Effector memory CD4-positive, alpha-beta T cell (primary cell): ENCODE results near the gene GAB3.
A peak's percentile ranks its signal among the peaks of the same experiment; 100 is the strongest.

Experiments
- DNase-seq, 3 donors: peaks; one replicate each; pipeline ENCODE4 v3.0.0-alpha.2; 2020
- H3K27ac ChIP-seq: 2 replicates; pipeline ENCODE4 v1.7.0; 2013; ENCODE audit warnings: mild to moderate bottlenecking, low read length, moderate library complexity; ENCODE audit not compliant: insufficient read depth, poor library complexity, severe bottlenecking
- H3K27me3 ChIP-seq: replicated peaks from 2 replicates; pipeline ENCODE4 v1.7.0; 2013; ENCODE audit warnings: mild to moderate bottlenecking, low read length; ENCODE audit not compliant: insufficient read depth, control insufficient read depth, poor library complexity, severe bottlenecking
- H3K36me3 ChIP-seq: 2 replicates; pipeline ENCODE4 v1.7.0; 2013; ENCODE audit warnings: mild to moderate bottlenecking, low read length, moderate library complexity; ENCODE audit not compliant: control insufficient read depth, insufficient read depth
- H3K4me1 ChIP-seq: 2 replicates; pipeline ENCODE4 v1.7.0; 2013; ENCODE audit warnings: low read length, mild to moderate bottlenecking; ENCODE audit not compliant: control insufficient read depth, insufficient read depth, poor library complexity, severe bottlenecking
- H3K4me3 ChIP-seq: 2 replicates; pipeline ENCODE4 v1.7.0; 2013; ENCODE audit warnings: low read length, low read depth, mild to moderate bottlenecking; ENCODE audit not compliant: insufficient read depth, poor library complexity, severe bottlenecking
- H3K9me3 ChIP-seq: 2 replicates; pipeline ENCODE4 v1.7.0; 2013; ENCODE audit warnings: mild to moderate bottlenecking, low read length, moderate library complexity; ENCODE audit not compliant: control insufficient read depth

Gene GAB3

DNA sequence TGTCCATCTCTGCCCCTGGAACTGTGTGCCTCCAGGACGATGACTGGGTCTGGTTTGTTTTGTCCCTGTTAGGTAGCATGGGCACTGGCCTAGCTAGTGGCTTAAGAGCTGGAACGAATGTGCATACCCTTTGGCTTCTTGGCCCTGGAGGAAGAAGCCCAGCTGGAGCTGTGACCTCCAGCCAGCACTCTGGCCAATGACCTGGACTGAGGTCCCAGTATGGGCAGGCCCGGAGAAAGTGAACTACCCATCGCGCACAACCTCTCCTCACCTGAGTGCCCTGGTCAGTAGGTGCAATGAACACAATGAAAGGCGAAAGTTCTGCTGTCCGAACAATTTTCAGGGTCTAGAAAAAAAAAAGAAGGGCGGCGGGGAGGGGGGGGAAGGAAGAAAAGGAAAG lies 30.1 kb upstream of the GAB3 start:
- no peaks in the 10 kb centered on the region for H3K27me3 ChIP-seq
- H3K36me3 ChIP-seq = peaks cover 9% of the 10 kb centered on the region
- no peak overlapping the region for H3K27ac ChIP-seq
- no peak overlapping the region for H3K4me3 ChIP-seq
- H3K4me1 ChIP-seq = no peaks in the 10 kb centered on the region
- H3K9me3 ChIP-seq = no peaks in the 10 kb centered on the region
- DNase-seq = no peak

DNA sequence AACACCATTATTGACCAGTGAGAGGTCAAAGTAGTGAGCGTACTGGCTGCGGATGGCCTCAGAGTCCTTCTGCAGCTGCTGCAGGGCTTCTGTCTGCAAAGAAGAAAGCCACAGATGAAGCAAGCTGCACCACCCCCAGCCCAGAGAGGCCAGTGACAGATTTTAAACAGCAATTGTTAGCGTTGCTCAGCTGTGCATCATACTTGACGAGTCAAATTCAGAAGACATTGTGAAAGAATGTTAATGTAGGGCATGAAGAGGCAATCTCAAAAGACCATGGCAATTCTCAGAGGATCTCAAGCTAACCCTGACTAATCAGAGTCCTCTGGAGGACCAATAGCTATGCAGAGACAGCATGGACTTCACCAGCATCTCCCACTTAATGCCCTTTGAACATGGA lies 28.4 kb upstream of the GAB3 start:
- Histone ChIP-seq H3K9me3 (no peaks in the 10 kb centered on the region), H3K4me3 (no peak overlapping the region), H3K27ac (no peak overlapping the region), H3K36me3 (peaks cover 24% of the 10 kb centered on the region), H3K27me3 (no peaks in the 10 kb centered on the region), H3K4me1 (no peaks in the 10 kb centered on the region)
- no peak for DNase-seq

DNA sequence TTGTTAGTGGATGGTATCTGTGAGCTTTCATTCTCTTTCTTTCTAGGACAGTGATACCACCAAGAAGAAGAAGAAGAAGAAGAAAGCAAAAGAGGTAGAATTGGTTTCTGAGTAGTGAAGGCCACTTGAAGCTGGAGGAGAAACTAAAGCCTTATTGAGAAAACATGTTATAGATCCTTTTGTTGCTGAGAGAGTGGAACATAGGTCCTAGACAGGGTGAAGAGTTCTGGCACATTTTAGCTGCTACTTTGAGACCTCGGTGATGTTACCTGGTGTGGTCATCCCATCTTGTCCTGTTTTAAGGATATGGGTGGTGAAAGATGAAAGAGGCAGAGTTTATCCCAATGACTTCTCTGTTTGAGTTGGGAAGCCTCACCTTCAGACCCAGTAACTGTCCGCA lies 25.9 kb upstream of the GAB3 start:
- Histone ChIP-seq H3K4me3 (no peak overlapping the region), H3K4me1 (no peaks in the 10 kb centered on the region), H3K27ac (no peak overlapping the region), H3K9me3 (no peaks in the 10 kb centered on the region), H3K36me3 (peaks cover 28% of the 10 kb centered on the region), H3K27me3 (no peaks in the 10 kb centered on the region)
- DNase-seq = no peak

DNA sequence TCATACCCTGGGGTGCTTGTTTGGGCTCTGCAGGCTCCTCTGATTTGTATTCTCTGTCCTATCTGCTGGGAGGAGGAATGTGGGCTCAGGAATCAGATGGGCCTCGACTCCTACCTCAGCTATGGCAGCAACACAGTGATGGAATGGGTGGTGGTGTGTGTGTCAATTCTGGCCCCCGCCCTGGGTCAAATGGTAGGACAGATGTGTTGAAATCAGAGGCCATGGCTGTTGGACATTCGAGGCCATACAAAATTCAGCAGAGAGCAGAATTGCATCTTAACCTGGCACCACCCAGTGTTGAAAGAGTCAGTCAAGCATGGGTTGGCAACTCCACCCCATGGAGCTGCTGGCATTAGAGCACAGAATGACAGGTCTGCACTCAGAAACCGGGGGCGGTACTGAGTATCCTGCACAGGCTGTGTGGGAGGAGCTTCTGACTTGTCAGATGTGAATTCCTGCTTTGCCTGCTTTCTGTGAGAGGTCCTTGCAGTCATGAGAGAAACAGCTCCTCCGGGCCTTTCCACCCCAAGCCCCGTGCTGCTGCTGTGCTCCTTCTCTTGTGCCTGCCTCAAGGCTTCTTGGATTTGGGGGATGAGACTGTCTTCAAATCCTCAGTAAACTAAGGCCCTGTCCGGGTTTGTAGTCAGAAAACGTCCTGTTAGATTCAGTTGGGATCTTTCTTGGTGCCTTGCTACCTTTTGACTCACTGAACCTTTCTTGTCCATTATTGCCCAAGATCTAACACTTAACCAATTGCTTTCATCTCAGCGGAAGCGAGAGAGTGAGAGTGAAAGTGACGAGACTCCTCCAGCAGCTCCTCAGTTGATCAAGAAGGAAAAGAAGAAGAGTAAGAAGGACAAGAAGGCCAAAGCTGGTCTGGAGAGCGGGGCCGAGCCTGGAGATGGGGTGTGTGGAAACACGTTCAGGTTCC lies 24.8 kb upstream of the GAB3 start:
- no peak overlapping the region for H3K4me3 ChIP-seq
- H3K4me1 ChIP-seq = no peaks in the 10 kb centered on the region
- H3K27ac ChIP-seq = no peak overlapping the region
- no peak for DNase-seq
- H3K27me3 ChIP-seq = no peaks in the 10 kb centered on the region
- H3K36me3 ChIP-seq = peaks cover 28% of the 10 kb centered on the region
- no peaks in the 10 kb centered on the region for H3K9me3 ChIP-seq

DNA sequence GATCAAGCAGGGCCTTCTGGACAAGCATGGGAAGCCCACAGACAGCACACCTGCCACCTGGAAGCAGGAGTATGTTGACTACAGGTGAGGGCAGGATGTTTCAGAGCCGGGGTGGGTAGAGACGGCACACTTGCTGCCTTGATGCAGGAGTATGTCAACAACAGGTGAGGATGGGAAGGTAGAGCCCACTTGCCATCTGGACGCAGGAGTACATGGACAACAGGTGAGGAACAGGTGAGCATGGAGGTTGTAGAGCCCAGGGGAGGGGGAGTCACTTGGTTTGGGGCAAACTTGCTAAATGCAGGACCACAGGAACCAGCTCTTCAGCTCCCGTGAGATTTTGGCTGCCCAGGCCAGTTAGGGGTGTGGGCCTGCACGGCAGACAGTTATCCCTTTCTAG lies 23.7 kb upstream of the GAB3 start:
- peaks cover 35% of the 10 kb centered on the region for H3K36me3 ChIP-seq
- no peaks in the 10 kb centered on the region for H3K9me3 ChIP-seq
- no peaks in the 10 kb centered on the region for H3K4me1 ChIP-seq
- H3K27ac ChIP-seq = no peak overlapping the region
- no peak for DNase-seq
- H3K27me3 ChIP-seq = no peaks in the 10 kb centered on the region
- H3K4me3 ChIP-seq = no peak overlapping the region

DNA sequence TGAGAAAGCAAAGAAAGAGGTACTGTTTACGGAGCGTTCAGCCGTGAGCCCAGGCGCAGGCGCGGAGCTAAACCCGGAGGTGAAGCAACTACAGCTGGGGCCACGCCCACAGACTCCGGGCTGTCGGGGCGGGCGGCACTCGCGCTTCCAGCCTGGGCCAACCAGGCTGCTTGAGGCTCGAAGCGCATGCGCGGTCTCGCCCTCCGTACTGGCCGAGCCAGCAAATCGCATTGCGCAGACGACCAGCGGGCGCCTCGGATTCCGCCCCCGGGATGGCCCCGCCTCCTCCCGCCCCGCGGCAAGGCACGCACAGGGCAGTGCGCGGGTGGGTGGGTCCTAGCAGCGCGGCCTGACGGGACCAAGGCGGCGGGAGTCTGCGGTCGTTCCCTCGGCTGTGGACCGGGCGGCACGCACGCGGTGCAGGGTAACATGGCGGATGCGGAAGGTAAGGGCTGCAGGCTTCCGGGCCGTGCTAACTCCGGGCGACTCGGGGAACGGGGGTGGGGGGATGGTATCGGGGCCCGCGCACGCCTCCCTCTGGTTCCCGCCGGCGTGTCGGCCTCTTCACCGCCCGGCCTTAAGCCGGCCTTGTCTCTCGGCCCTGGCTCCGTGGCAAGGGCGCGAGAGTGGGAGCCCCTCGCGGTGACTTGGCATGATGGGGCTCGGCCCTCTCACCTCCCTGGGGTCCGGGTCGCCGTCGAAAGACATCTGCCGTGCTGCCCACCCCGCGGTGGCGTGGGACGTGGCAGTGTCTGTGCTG lies 11.8 kb upstream of the GAB3 start, which contains the start of gene DKC1:
Gene DKC1 (plus strand): TSS at position 328 of the 760 bp plus-strand sequence. CDS start 102 bp downstream, at position 430.
- H3K4me1 ChIP-seq = peaks cover 12% of the 10 kb centered on the region
- peaks cover 19% of the 10 kb centered on the region for H3K36me3 ChIP-seq
- DNase-seq = peak; percentile 91 to 92 (median 91)
- peak within 1 kb of the TSS; percentile 58 for H3K4me3 ChIP-seq
- peak within 1 kb of the TSS; percentile 67 for H3K27ac ChIP-seq
- no peaks in the 10 kb centered on the region for H3K9me3 ChIP-seq
- no peaks in the 10 kb centered on the region for H3K27me3 ChIP-seq

DNA sequence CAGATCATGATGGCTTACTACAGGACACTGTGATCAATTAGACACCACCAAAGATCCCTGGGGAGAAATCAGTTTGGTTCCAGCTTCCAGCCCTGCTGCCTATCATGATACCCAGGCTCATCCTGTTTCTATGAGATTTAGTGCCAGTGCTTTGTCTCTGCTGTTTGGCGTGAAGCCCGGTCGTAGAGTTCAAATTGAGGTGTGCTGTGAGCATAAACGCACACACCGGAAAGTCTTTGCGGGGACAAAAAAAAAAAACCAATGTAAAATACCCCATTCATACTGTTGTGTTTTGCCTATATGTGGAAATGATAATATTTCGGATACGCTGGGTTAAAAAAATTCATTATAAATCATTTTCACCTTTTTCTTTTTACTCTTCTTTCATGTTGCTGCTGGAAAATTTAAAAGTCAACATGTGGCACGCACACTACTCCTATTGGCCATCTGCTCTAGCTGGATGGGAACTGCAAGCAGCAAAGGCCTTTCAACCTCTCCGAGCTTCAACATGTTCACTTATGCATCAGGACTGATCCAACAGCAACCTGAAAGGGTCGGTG lies 11.2 kb upstream of the GAB3 start:
- Histone ChIP-seq H3K4me3 (peak overlapping the region; percentile 58), H3K36me3 (peaks cover 14% of the 10 kb centered on the region), H3K27ac (peak overlapping the region; percentile 67), H3K27me3 (no peaks in the 10 kb centered on the region), H3K9me3 (no peaks in the 10 kb centered on the region), H3K4me1 (peaks cover 12% of the 10 kb centered on the region)
- peak in 1 of 3 donors; percentile 10 for DNase-seq

DNA sequence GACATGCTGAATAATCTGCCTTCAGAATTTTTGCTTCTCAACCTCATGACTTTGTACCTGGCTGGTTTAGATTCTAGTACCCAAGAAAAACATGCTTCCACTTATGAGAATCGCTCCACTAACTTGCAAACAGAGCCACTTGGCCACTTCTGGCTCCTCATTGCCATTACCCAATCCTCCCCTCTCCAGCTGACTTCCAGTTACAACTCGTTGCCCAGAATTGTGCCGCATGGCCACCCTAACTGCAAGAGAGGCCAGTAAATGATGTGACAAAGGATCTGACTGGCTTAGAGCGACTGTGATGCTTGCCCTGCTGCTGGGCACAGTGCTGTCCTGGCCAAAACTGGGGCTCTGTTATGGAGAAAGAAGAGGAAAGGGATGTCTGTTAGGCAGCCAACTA lies 7.8 kb upstream of the GAB3 start:
- no peak for DNase-seq
- no peak overlapping the region for H3K27ac ChIP-seq
- H3K27me3 ChIP-seq = no peaks in the 10 kb centered on the region
- H3K4me3 ChIP-seq = no peak overlapping the region
- peaks cover 7% of the 10 kb centered on the region for H3K4me1 ChIP-seq
- no peaks in the 10 kb centered on the region for H3K9me3 ChIP-seq
- H3K36me3 ChIP-seq = no peaks in the 10 kb centered on the region

DNA sequence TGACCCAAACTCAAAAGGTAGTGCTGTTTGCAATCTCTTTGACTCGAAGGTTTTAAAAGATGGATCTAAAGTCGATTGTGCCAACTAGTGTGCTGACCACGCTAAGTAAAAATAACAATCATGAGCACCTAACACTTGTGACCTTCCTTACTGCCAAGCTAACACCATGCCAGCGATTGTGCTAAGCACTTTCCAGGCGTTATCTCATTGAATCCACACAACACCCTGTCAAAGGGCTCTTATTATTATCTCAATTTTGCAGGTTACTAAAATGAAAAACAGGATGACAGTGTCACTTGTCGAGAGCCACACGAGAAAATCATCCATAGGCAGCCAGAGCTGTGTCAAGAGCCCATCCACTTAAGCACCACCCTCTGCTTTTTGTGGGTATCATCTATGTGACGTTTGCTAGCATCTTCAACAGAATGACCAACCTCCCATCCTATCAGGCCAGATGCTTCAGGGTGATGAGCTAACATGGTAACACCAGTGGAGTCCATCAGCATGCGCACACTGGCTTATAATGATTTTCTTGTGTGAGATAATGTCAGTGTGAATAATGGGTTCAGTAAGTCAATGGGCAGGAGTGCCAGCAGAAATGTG lies 893 bp upstream of the GAB3 start:
- Histone ChIP-seq H3K27ac (no peak overlapping the region), H3K27me3 (no peaks in the 10 kb centered on the region), H3K4me3 (no peak overlapping the region), H3K9me3 (no peaks in the 10 kb centered on the region), H3K4me1 (peaks cover 11% of the 10 kb centered on the region), H3K36me3 (no peaks in the 10 kb centered on the region)
- no peak for DNase-seq
